ENCODE results near the gene AIMP1. TPM values are rescaled to one million over a fixed set of nuclear protein-coding genes. Genes with fewer than 3 reads are reported as not detected.

AIMP1 gene
- total and polyA plus RNA-seq, 2 of the 13 experiments (the other 11 are each of a cell fraction or from before 2014, with no cell fraction given), result 28.6 to 82.9 TPM

DNA sequence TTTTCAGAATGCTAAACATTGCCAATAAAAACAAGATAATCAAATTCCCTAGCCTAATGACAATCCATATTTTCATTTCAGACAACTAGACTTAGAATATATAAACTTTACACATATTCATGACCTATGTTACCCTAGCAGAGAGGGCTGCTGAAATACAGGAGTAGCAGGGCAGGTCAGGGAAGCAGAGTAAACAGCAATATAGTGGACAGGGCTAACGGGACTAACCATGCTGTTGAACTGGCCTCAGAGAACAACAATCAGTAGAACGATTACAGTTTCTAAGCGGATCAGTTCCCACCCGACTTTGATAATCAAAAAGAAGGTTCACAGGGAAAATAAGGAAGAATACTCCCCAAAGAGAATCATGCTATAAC, 14.3 kb upstream of the AIMP1 start:
- POLR2A ChIA-PET, result interaction anchor here (1.0 to 2.5 kb wide), 2 partner anchors 11 to 14 kb away, joined by 4 to 14 read pairs; partner anchors contain the start of genes AIMP1 and TBCK
- 82% methylated on average over 4 of the region's 4 CpGs for WGBS (ENCODE audit: low lambda C conversion rate)

More for the DNA sequence above, 14.3 kb upstream of the AIMP1 start:
- in situ Hi-C loops (cut with HindIII; ENCODE audit: extremely low pct_ligation_motif_present, low pct_unique_long_range_greater_than_20kb) (no loop called here), intact Hi-C loops (cut with micrococcal nuclease; ENCODE audit: unreplicated experiment) (no loop called here)
- no peak for FAIRE-seq
- Histone ChIP-seq H3K9me3 (ENCODE audit: low read length) (no peaks in the 10 kb centered on the region), H3K4me2 (ENCODE audit: low read depth, low read length) (no peak overlapping the region), H3K27me3 (ENCODE audit: control insufficient read depth in 1 of 2, insufficient read depth in 2 of 2, low read length in 2 of 2) (no peaks in the 10 kb centered on the region; a peak in 1 of 5 replicates), H4K20me1 (ENCODE audit: insufficient read depth, low read length) (no peaks in the 10 kb centered on the region), H2AFZ (ENCODE audit: low read length) (no peak overlapping the region), H3K27ac (ENCODE audit: extremely low read length, insufficient read depth, low read length) (peak overlapping the region; percentile 38), H3K4me1 (ENCODE audit: insufficient read depth, low read length) (peaks cover 49% of the 10 kb centered on the region), H3K36me3 (replicated peaks in 1 of 2; ENCODE audit: control insufficient read depth in 1 of 2, insufficient read depth in 2 of 2, low read length in 2 of 2) (peaks cover 13 to 48% of the 10 kb centered on the region in 2 experiments), H3K4me3 (replicated peaks in 1 of 3; ENCODE audit: insufficient read depth in 1 of 3, low read depth in 2 of 3, low read length in 3 of 3) (no peak overlapping the region), H3K9ac (ENCODE audit: insufficient read depth, low read depth, low read length) (no peak overlapping the region), H3K79me2 (ENCODE audit: insufficient read depth, low read length) (peaks cover 76% of the 10 kb centered on the region)
- no peak for TF ChIP-seq ZNF24 (IDR thresholded peaks at IDR 0.05)
- TF ChIP-seq, protein P1, sequence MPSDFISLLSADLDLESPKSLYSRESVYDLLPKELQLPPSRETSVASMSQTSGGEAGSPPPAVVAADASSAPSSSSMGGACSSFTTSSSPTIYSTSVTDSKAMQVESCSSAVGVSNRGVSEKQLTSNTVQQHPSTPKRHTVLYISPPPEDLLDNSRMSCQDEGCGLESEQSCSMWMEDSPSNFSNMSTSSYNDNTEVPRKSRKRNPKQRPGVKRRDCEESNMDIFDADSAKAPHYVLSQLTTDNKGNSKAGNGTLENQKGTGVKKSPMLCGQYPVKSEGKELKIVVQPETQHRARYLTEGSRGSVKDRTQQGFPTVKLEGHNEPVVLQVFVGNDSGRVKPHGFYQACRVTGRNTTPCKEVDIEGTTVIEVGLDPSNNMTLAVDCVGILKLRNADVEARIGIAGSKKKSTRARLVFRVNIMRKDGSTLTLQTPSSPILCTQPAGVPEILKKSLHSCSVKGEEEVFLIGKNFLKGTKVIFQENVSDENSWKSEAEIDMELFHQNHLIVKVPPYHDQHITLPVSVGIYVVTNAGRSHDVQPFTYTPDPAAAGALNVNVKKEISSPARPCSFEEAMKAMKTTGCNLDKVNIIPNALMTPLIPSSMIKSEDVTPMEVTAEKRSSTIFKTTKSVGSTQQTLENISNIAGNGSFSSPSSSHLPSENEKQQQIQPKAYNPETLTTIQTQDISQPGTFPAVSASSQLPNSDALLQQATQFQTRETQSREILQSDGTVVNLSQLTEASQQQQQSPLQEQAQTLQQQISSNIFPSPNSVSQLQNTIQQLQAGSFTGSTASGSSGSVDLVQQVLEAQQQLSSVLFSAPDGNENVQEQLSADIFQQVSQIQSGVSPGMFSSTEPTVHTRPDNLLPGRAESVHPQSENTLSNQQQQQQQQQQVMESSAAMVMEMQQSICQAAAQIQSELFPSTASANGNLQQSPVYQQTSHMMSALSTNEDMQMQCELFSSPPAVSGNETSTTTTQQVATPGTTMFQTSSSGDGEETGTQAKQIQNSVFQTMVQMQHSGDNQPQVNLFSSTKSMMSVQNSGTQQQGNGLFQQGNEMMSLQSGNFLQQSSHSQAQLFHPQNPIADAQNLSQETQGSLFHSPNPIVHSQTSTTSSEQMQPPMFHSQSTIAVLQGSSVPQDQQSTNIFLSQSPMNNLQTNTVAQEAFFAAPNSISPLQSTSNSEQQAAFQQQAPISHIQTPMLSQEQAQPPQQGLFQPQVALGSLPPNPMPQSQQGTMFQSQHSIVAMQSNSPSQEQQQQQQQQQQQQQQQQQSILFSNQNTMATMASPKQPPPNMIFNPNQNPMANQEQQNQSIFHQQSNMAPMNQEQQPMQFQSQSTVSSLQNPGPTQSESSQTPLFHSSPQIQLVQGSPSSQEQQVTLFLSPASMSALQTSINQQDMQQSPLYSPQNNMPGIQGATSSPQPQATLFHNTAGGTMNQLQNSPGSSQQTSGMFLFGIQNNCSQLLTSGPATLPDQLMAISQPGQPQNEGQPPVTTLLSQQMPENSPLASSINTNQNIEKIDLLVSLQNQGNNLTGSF (CRISPR knock-in tag; IDR thresholded peaks at IDR 0.05), result no peak
- no peak; the same call in 2 of the 3 replicates for ATAC-seq
- no peak for DNase-seq (ENCODE audit: low spot score)
- BruUV-seq (replicated peaks), result no TSS peak
- CTCF ChIA-PET (ENCODE audit: low intra/inter-chr PET ratio, low total read pairs), result no interaction called here

Measured in HepG2 (cell line).